ENCODE data around the gene FNDC3B. TPM values are rescaled to one million over a fixed set of nuclear protein-coding genes. Genes with fewer than 3 reads are reported as not detected.

FNDC3B gene
- total RNA-seq, 1 donor from 2014 or later: 204 TPM

DNA sequence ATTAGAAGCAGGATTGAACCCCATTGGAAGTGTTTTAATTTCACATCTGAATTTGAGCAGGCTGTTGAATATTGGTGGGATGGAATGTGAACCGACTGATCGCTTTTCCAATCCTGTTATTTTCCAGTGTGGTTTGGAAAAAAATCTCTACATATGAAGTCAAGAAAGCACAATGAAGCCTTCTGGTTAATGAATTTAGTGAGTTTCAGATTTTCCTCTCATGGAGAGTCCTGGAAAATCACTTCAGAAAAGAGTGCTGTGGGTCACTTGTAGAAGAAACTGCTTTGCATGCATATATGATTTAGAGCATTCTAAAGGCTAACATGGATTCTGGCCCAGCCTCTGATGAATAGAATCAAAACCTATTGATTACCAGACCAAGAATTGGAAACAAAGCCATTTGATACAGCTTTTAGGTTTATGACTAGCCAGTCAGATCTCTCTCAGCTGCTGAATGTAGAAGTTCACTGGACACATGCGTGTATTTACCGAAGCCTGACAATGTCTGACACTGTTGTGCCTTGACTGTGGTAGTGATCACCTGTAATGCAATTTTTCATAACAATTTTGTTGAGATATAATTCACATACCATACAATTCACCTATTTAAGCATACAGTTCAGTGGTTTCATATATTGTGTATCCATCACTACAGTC is 121.9 kb downstream of the FNDC3B start:
- Mint-ChIP-seq H3K36me3 (ENCODE audit: low read depth, unreplicated experiment) (peaks cover 4% of the 10 kb centered on the region), H3K27me3 (ENCODE audit: unreplicated experiment) (peaks cover 1% of the 10 kb centered on the region), H3K4me1 (ENCODE audit: unreplicated experiment) (peaks cover 49% of the 10 kb centered on the region), H3K4me3 (ENCODE audit: unreplicated experiment) (no peak overlapping the region), H3K9me3 (ENCODE audit: unreplicated experiment) (no peaks in the 10 kb centered on the region), H3K27ac (ENCODE audit: unreplicated experiment) (peak overlapping the region; percentile 19)
- DNase-seq (ENCODE audit: low spot score): no peak
- TF ChIP-seq, protein P1, sequence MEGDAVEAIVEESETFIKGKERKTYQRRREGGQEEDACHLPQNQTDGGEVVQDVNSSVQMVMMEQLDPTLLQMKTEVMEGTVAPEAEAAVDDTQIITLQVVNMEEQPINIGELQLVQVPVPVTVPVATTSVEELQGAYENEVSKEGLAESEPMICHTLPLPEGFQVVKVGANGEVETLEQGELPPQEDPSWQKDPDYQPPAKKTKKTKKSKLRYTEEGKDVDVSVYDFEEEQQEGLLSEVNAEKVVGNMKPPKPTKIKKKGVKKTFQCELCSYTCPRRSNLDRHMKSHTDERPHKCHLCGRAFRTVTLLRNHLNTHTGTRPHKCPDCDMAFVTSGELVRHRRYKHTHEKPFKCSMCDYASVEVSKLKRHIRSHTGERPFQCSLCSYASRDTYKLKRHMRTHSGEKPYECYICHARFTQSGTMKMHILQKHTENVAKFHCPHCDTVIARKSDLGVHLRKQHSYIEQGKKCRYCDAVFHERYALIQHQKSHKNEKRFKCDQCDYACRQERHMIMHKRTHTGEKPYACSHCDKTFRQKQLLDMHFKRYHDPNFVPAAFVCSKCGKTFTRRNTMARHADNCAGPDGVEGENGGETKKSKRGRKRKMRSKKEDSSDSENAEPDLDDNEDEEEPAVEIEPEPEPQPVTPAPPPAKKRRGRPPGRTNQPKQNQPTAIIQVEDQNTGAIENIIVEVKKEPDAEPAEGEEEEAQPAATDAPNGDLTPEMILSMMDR (IDR thresholded peaks at IDR 0.05; ENCODE audit: unreplicated experiment): no peak

DNA sequence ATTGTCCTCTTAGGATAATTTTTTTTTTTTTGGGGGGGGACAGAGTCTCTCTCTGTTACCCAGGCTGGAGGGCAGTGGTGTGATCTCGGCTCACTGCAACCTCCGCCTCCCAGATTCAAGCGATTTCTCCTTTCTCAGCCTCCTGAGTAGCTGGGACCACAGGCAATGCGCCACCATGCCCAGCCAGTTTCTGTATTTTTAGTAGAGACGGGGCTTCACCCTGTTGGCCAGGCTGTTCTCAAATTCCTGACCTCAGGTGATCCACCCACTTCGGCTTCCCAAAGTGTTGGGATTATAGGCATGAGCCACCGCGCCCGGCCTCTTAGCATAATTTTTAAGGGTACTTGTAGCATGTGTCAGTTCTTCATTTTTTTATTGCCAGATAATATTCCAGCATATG is 122.6 kb downstream of the FNDC3B start:
- peaks cover 4% of the 10 kb centered on the region for H3K36me3 Mint-ChIP-seq (ENCODE audit: low read depth, unreplicated experiment)
- H3K27me3 Mint-ChIP-seq (ENCODE audit: unreplicated experiment): no peaks in the 10 kb centered on the region
- H3K4me1 Mint-ChIP-seq (ENCODE audit: unreplicated experiment): peaks cover 42% of the 10 kb centered on the region
- no peak for DNase-seq (ENCODE audit: low spot score)
- no peaks in the 10 kb centered on the region for H3K9me3 Mint-ChIP-seq (ENCODE audit: unreplicated experiment)
- no peak overlapping the region for H3K27ac Mint-ChIP-seq (ENCODE audit: unreplicated experiment)
- no peak overlapping the region for H3K4me3 Mint-ChIP-seq (ENCODE audit: unreplicated experiment)
- TF ChIP-seq, protein P1 (IDR thresholded peaks at IDR 0.05; ENCODE audit: unreplicated experiment): no peak

DNA sequence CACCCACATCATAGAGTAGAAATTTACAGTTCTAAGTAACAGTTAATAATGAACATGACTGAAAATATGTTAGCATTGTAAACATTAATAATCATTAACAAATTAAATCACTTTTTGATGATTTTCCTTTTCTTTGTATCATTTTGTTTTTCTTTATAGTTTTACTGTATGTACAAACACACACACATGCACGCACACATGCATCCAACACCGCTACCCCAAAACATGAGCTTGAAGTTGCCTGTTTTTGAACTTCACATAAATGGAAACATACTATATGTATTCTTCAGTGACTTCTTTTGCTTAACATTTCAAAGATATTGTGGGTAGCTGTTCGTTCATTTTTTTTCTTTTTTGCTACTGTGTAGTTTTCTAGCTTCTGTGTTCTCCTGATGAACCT is 123.9 kb downstream of the FNDC3B start:
- Mint-ChIP-seq H3K4me1 (ENCODE audit: unreplicated experiment) (peaks cover 45% of the 10 kb centered on the region), H3K9me3 (ENCODE audit: unreplicated experiment) (no peaks in the 10 kb centered on the region), H3K4me3 (ENCODE audit: unreplicated experiment) (no peak overlapping the region), H3K27me3 (ENCODE audit: unreplicated experiment) (no peaks in the 10 kb centered on the region), H3K36me3 (ENCODE audit: low read depth, unreplicated experiment) (peaks cover 2% of the 10 kb centered on the region), H3K27ac (ENCODE audit: unreplicated experiment) (no peak overlapping the region)
- no peak for DNase-seq (ENCODE audit: low spot score)
- TF ChIP-seq, protein P1 (IDR thresholded peaks at IDR 0.05; ENCODE audit: unreplicated experiment): no peak

DNA sequence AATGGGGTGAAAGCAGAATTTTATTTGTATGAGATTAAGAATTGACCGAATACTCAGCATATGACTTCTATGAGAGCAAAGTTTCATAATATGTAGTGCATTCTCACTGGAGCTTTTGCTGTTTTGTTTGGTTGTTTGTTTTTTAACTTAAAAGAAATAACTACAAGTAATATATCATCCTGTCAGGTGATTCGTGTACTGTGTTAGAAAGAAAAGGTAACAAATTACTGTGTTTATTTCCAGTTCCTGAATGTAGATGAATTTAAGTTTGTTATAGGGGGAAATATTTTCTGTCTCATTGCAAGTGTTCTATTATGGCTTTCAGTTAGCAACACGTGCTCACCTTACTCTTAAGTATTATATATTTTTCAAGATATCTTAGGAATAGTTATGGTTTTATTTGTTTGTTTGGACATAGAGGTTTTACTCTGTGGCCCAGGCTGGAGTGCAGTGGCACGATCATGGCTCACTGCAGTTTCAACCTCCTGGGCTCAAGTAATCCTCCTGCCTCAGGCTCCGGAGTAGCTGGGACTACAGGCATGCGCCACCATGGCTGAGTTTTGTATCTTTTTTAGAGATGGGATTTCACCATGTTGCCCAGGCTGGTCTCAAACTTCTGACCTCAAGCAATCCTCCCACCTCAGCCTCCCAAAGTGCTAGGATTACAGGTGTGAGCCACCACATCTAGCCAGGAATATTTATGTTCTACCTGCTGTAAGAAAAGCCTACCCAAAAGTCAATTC is 125.4 kb downstream of the FNDC3B start:
- H3K4me3 Mint-ChIP-seq (ENCODE audit: unreplicated experiment): no peak overlapping the region
- H3K36me3 Mint-ChIP-seq (ENCODE audit: low read depth, unreplicated experiment): peaks cover 6% of the 10 kb centered on the region
- TF ChIP-seq, protein P1 (IDR thresholded peaks at IDR 0.05; ENCODE audit: unreplicated experiment): no peak
- peaks cover 41% of the 10 kb centered on the region for H3K4me1 Mint-ChIP-seq (ENCODE audit: unreplicated experiment)
- no peak for DNase-seq (ENCODE audit: low spot score)
- no peaks in the 10 kb centered on the region for H3K9me3 Mint-ChIP-seq (ENCODE audit: unreplicated experiment)
- no peaks in the 10 kb centered on the region for H3K27me3 Mint-ChIP-seq (ENCODE audit: unreplicated experiment)
- H3K27ac Mint-ChIP-seq (ENCODE audit: unreplicated experiment): no peak overlapping the region

DNA sequence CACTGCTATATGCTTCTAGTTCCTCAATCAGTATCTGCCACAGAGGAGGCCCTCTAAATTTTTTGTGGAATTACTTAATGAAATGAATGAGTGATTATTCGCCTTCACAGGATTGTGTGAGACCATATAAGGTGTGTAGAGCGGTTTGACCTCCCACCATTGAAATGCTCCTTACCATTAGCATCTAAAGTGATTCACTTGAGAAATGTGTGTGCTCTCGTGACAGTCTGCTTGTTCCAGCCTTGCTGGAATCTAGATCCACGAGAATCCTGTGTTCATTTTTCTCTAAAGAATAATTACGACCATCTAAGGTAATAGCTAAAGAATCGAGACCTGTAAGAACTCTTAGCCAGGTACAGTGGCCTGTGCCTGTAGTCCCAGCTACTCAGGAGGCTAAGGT is 126.9 kb downstream of the FNDC3B start:
- no peak for DNase-seq (ENCODE audit: low spot score)
- no peak overlapping the region for H3K27ac Mint-ChIP-seq (ENCODE audit: unreplicated experiment)
- peaks cover 49% of the 10 kb centered on the region for H3K4me1 Mint-ChIP-seq (ENCODE audit: unreplicated experiment)
- no peaks in the 10 kb centered on the region for H3K9me3 Mint-ChIP-seq (ENCODE audit: unreplicated experiment)
- TF ChIP-seq, protein P1 (IDR thresholded peaks at IDR 0.05; ENCODE audit: unreplicated experiment): no peak
- H3K4me3 Mint-ChIP-seq (ENCODE audit: unreplicated experiment): no peak overlapping the region
- H3K27me3 Mint-ChIP-seq (ENCODE audit: unreplicated experiment): no peaks in the 10 kb centered on the region
- peaks cover 10% of the 10 kb centered on the region for H3K36me3 Mint-ChIP-seq (ENCODE audit: low read depth, unreplicated experiment)

Measured in endothelial cell (in vitro differentiated cells).